ENCODE results near the gene GSTM2. TPM values are rescaled to one million over a fixed set of nuclear protein-coding genes. Genes with fewer than 3 reads are reported as not detected.

Gene GSTM2
- total RNA-seq, 1 experiment from 2014 or later: 14.9 TPM

GRCh38 chr1:109619576-109620400, 48.1 kb upstream of the GSTM2 start, which contains the start of the genes AMPD2 and GNAT2:
TSS of gene AMPD2 (plus strand) at chr1:109619837. CDS start at chr1:109621176, 1,339 bp downstream.
TSS of gene GNAT2 (minus strand) at chr1:109619616. CDS start at chr1:109612870, 6,746 bp downstream.
- Mint-ChIP-seq H3K9me3 (no peaks in the 10 kb centered on the region), H3K36me3 (ENCODE audit: insufficient read depth in 1 of 3, low read depth in 3 of 3) (no peaks in the 10 kb centered on the region; a peak in 1 of 7 replicates), H3K4me3 (peak within 1 kb of the TSS; percentile 93 to 94), H3K27ac (peak within 1 kb of the TSS; percentile 67 to 96 (median 95)), H3K4me1 (peaks cover 37 to 49% of the 10 kb centered on the region in 2 experiments), H3K27me3 (ENCODE audit: low read depth) (no peaks in the 10 kb centered on the region; the same call in 1 of the 2 replicates)
- Histone ChIP-seq H3K79me1 (ENCODE audit: insufficient read depth, low read depth, low read length, poor library complexity, severe bottlenecking) (no peaks in the 10 kb centered on the region), H3K4me2 (ENCODE audit: insufficient read depth, insufficient read length, low read length) (peak within 1 kb of the TSS; percentile 97), H3K9me3 (ENCODE audit: control insufficient read depth, low read depth, low read length) (no peaks in the 10 kb centered on the region), H2BK5ac (ENCODE audit: insufficient read length, low read length) (no peak within 1 kb of the TSS), H2BK120ac (ENCODE audit: low read depth, low read length, poor library complexity, severe bottlenecking) (no peak within 1 kb of the TSS), H3K9ac (ENCODE audit: extremely low read depth, insufficient read length, low read length) (peak within 1 kb of the TSS; percentile 71), H3K23ac (ENCODE audit: insufficient read length, low read depth, low read length) (no peak within 1 kb of the TSS), H2AFZ (ENCODE audit: low read length) (peak within 1 kb of the TSS; percentile 10), H4K8ac (replicated peaks; ENCODE audit: insufficient read length, low read depth, low read length) (no peak within 1 kb of the TSS), H4K91ac (ENCODE audit: insufficient read length, low read depth, low read length) (no peak within 1 kb of the TSS), H3K56ac (ENCODE audit: insufficient read length, low read depth, low read length) (no peak within 1 kb of the TSS), H3K18ac (ENCODE audit: insufficient read length, low read depth, low read length) (peak within 1 kb of the TSS; percentile 45), H3K23me2 (ENCODE audit: insufficient read length, low read depth, low read length, poor library complexity, severe bottlenecking) (peaks cover 12% of the 10 kb centered on the region), H3T11ph (ENCODE audit: low read length) (no peak within 1 kb of the TSS), H4K20me1 (ENCODE audit: control insufficient read depth, insufficient read depth, insufficient read length) (peaks cover 2% of the 10 kb centered on the region), H3K27me3 (ENCODE audit: insufficient read depth, low read length) (no peaks in the 10 kb centered on the region), H2BK20ac (ENCODE audit: low read depth, low read length, poor library complexity, severe bottlenecking) (no peak within 1 kb of the TSS), H3K79me2 (ENCODE audit: insufficient read depth, low read length) (peaks cover 6% of the 10 kb centered on the region; the same call in 1 of the 2 replicates), H3K4ac (ENCODE audit: low read depth, low read length) (no peak within 1 kb of the TSS; the same call in 1 of the 2 replicates), H3K4me1 (ENCODE audit: insufficient read depth, low read length) (no peaks in the 10 kb centered on the region; the same call in 1 of the 2 replicates), H2BK15ac (ENCODE audit: low read depth, low read length) (no peak within 1 kb of the TSS), H2AK5ac (ENCODE audit: insufficient read length, low read length) (no peak within 1 kb of the TSS), H2BK12ac (ENCODE audit: insufficient read length, low read depth, low read length) (no peak within 1 kb of the TSS), H3K27ac (ENCODE audit: insufficient read length, low read depth, low read length) (no peak within 1 kb of the TSS), H4K5ac (ENCODE audit: insufficient read length, low read depth, low read length) (no peak within 1 kb of the TSS), H3K14ac (ENCODE audit: insufficient read depth, low read length) (peak within 1 kb of the TSS; percentile 84)
- no peak for TF ChIP-seq CTCF (conservative IDR thresholded peaks at IDR 0.05)
- DNase-seq: peak; percentile 80
- WGBS (ENCODE audit: extremely low coverage, insufficient read length, low lambda C conversion rate): no CpG with 5 or more reads among the region's 47 CpGs
